Measurements from ENCODE around the gene RNASE4. TPM values are rescaled to one million over a fixed set of nuclear protein-coding genes. Genes with fewer than 3 reads are reported as not detected.

Gene RNASE4
- total RNA-seq, 1 experiment from 2014 or later, result 3.9 TPM

DNA sequence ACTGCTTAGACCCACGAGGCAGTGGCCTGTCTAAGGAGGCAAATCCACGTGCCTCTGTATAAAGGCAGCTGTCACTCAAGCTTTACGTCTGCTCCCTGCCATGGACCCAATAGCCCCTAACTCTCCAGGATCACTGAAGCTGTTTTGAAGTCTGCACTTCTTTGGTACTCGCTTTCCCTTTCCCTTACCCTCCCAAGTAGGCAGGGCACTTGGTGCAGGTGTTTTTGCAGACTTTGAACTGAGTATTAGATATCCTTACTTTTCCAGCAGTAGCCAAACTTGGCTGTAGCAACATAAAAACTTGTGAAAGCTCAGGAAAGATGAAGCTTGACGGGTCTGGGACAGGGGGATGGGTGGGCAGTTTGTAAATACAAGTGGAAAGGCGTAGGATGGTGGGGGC, 25.0 kb upstream of the RNASE4 start:
- H3K4me3 ChIP-seq (replicated peaks in 1 of 2; ENCODE audit: low read depth in 1 of 2, low read length in 2 of 2), result no peak overlapping the region
- ATAC-seq (no peak), DNase-seq (ENCODE audit: low read depth, low spot score) (no peak)
- ChIA-PET POLR2A (interaction anchor here (4.9 kb wide), 1 partner anchor 22 kb away, joined by 39 read pairs; no protein-coding TSS in a partner anchor), CTCF (no interaction called here), RAD21 (ENCODE audit: low non-redundant PET in 1 of 2, low total read pairs in 2 of 2, uncharacterized antibody in 2 of 2, unreplicated experiment in 2 of 2) (no interaction called here)
- no peak for TF ChIP-seq CBX3 (IDR thresholded peaks at IDR 0.05; ENCODE audit: low read depth)
- TF ChIP-seq, protein P1, sequence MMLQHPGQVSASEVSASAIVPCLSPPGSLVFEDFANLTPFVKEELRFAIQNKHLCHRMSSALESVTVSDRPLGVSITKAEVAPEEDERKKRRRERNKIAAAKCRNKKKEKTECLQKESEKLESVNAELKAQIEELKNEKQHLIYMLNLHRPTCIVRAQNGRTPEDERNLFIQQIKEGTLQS (IDR thresholded peaks at IDR 0.05), result no peak
- no peak for TF ChIP-seq FOSL1 (IDR thresholded peaks at IDR 0.05; ENCODE audit: low read depth)
- TF ChIP-seq EZH2 (IDR thresholded peaks at IDR 0.05), result no peak
- TF ChIP-seq, protein P2, sequence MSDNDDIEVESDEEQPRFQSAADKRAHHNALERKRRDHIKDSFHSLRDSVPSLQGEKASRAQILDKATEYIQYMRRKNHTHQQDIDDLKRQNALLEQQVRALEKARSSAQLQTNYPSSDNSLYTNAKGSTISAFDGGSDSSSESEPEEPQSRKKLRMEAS (IDR thresholded peaks at IDR 0.05), result no peak
- no peak for TF ChIP-seq TCF7L2 (IDR thresholded peaks at IDR 0.05; ENCODE audit: borderline replicate concordance, extremely low read depth, insufficient read depth, insufficient read length)
- TF ChIP-seq, protein P3, sequence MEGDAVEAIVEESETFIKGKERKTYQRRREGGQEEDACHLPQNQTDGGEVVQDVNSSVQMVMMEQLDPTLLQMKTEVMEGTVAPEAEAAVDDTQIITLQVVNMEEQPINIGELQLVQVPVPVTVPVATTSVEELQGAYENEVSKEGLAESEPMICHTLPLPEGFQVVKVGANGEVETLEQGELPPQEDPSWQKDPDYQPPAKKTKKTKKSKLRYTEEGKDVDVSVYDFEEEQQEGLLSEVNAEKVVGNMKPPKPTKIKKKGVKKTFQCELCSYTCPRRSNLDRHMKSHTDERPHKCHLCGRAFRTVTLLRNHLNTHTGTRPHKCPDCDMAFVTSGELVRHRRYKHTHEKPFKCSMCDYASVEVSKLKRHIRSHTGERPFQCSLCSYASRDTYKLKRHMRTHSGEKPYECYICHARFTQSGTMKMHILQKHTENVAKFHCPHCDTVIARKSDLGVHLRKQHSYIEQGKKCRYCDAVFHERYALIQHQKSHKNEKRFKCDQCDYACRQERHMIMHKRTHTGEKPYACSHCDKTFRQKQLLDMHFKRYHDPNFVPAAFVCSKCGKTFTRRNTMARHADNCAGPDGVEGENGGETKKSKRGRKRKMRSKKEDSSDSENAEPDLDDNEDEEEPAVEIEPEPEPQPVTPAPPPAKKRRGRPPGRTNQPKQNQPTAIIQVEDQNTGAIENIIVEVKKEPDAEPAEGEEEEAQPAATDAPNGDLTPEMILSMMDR (IDR thresholded peaks at IDR 0.05 in 2 of 3, conservative IDR thresholded peaks at IDR 0.05 in 1 of 3; ENCODE audit: borderline replicate concordance in 1 of 3, insufficient read depth in 1 of 3, low read depth in 2 of 3, low read length in 2 of 3), result no peak
- TF ChIP-seq CEBPB (IDR thresholded peaks at IDR 0.05; ENCODE audit: low read depth), result no peak
- no peak for TF ChIP-seq EZH2phosphoT487 (IDR thresholded peaks at IDR 0.05; ENCODE audit: borderline replicate concordance)
- TF ChIP-seq POLR2A (IDR thresholded peaks at IDR 0.05; ENCODE audit: borderline replicate concordance, extremely low read depth, insufficient read depth, insufficient read length), result no peak
- no peak for TF ChIP-seq RAD21 (IDR thresholded peaks at IDR 0.05; ENCODE audit: low read depth)
- no peak for TF ChIP-seq POLR2AphosphoS5 (IDR thresholded peaks at IDR 0.05; ENCODE audit: low read depth, low read length)
- TF ChIP-seq SIN3A (IDR thresholded peaks at IDR 0.05; ENCODE audit: low read depth), result no peak
- no peak for TF ChIP-seq YY1 (IDR thresholded peaks at IDR 0.05; ENCODE audit: extremely low read depth, insufficient replicate concordance, low read depth, low read length)
- TF ChIP-seq SRF (IDR thresholded peaks at IDR 0.05; ENCODE audit: low read depth), result no peak
- no TSS peak for BruUV-seq (replicated peaks)
- no peaks in the 10 kb centered on the region for H3K79me2 ChIP-seq (ENCODE audit: insufficient read depth, low read length)
- H2AFZ ChIP-seq (ENCODE audit: low read depth, low read length, poor library complexity, severe bottlenecking), result no peak overlapping the region
- H3K9me3 ChIP-seq (ENCODE audit: control insufficient read depth in 1 of 2, insufficient read depth in 1 of 2, low read depth in 1 of 2, low read length in 2 of 2), result no peaks in the 10 kb centered on the region
- H3K9me2 ChIP-seq (ENCODE audit: insufficient read depth), result no peaks in the 10 kb centered on the region
- H3K36me3 ChIP-seq (ENCODE audit: control insufficient read depth in 1 of 2, insufficient read depth in 2 of 2, low read length in 2 of 2), result no peaks in the 10 kb centered on the region
- no peaks in the 10 kb centered on the region for H4K20me1 ChIP-seq (ENCODE audit: insufficient read depth)
- peaks cover 20 to 43% of the 10 kb centered on the region in 2 experiments for H3K4me1 ChIP-seq (ENCODE audit: control insufficient read depth in 1 of 2, insufficient read depth in 2 of 2, low read length in 2 of 2)
- H3K4me2 ChIP-seq (ENCODE audit: low read length), result no peak overlapping the region
- no peak overlapping the region for H3K27ac ChIP-seq (ENCODE audit: low read depth, low read length)
- no peak overlapping the region for H3K9ac ChIP-seq (ENCODE audit: low read length)
- intact Hi-C loops (cut with micrococcal nuclease), result no loop called here
- no peaks in the 10 kb centered on the region for H3K27me3 ChIP-seq (ENCODE audit: insufficient read depth, low read length)
